ENCODE results near the gene UGT1A9.

- TF ChIP-seq CTCF (IDR thresholded peaks at IDR 0.05): no peak
- TF ChIP-seq EP300 (IDR thresholded peaks at IDR 0.05): no peak
- no peak for TF ChIP-seq POLR2AphosphoS5 (IDR thresholded peaks at IDR 0.05)
- TF ChIP-seq POLR2A (IDR thresholded peaks at IDR 0.05; ENCODE audit: low read depth): no peak
These were observed 7.5 kb downstream of the UGT1A9 start for GRCh38 chr2:233679196-233679595.

Data from esophagus muscularis mucosa (tissue), 4 donors.